Dermis microvascular lymphatic vessel endothelial cell (primary cell): ENCODE measurements around the gene KRTAP3-3. TPM values are rescaled to one million over a fixed set of nuclear protein-coding genes. Genes with fewer than 3 reads are reported as not detected.

Experiments used
- DNase-seq, 2 donors: peaks; one replicate each; pipeline versions ENCODE4 v3.0.0 to v3.0.0-alpha.2; 2010; ENCODE audit warnings: low read depth in 2 of 2
- total RNA-seq: library from RNA; depleted of rRNA; stranded (reverse); fragments of >200 nt; gene quantifications from 2 replicates; pipeline ENCODE4 v1.2.1, GENCODE V29; 2014

Gene KRTAP3-3
- total RNA-seq, 1 donor from 2014 or later = not detected

- DNase-seq = no peak
Measured at GRCh38 chr17:40958086-40958953, 35.6 kb downstream of the KRTAP3-3 start.

GRCh38 chr17:40956401-40957254 lies 37.3 kb downstream of the KRTAP3-3 start:
- DNase-seq = no peak

- no peak for DNase-seq
Measured at GRCh38 chr17:40953881-40954280, 40.1 kb downstream of the KRTAP3-3 start.

- DNase-seq = no peak
Measured at GRCh38 chr17:40952661-40953060, 41.3 kb downstream of the KRTAP3-3 start.

- no peak for DNase-seq
Measured at GRCh38 chr17:40952154-40952553, 41.8 kb downstream of the KRTAP3-3 start.

GRCh38 chr17:40951011-40951622 lies 42.8 kb downstream of the KRTAP3-3 start:
- DNase-seq = no peak

GRCh38 chr17:40950176-40950575 lies 43.8 kb downstream of the KRTAP3-3 start:
- DNase-seq = no peak

GRCh38 chr17:40949418-40949817 lies 44.5 kb downstream of the KRTAP3-3 start:
- no peak for DNase-seq

GRCh38 chr17:40947929-40948328 lies 46.0 kb downstream of the KRTAP3-3 start:
- no peak for DNase-seq

- no peak for DNase-seq
Measured at GRCh38 chr17:40945414-40945813, 48.5 kb downstream of the KRTAP3-3 start.

- DNase-seq = no peak
Measured at GRCh38 chr17:40944531-40944930, 49.4 kb downstream of the KRTAP3-3 start.

Other genes with a start within 250 kb of the KRTAP3-3 start
- gene KRT25, start 238.8 kb downstream of the KRTAP3-3 start, total RNA-seq = not detected in 2 replicates
- not detected in 2 replicates for gene KRT26, start 222.0 kb downstream of the KRTAP3-3 start, total RNA-seq
- gene KRT27, start 211.6 kb downstream of the KRTAP3-3 start, total RNA-seq = not detected in 2 replicates
- gene KRT28, start 194.2 kb downstream of the KRTAP3-3 start, total RNA-seq = not detected in 2 replicates
- gene KRT10, start 171.6 kb downstream of the KRTAP3-3 start, total RNA-seq = 1.9 and 2.3 TPM in 2 replicates
- not detected in 2 replicates for gene KRT12, start 126.9 kb downstream of the KRTAP3-3 start, total RNA-seq
- not detected in 2 replicates for gene KRT20, start 108.9 kb downstream of the KRTAP3-3 start, total RNA-seq
- 2.1 TPM in 1 of 2 replicates, not detected in the other for gene KRT23, start 56.5 kb downstream of the KRTAP3-3 start, total RNA-seq
- not detected in 2 replicates for gene KRT39, start 27.2 kb downstream of the KRTAP3-3 start, total RNA-seq
- not detected in 2 replicates for gene KRT40, start 9.8 kb downstream of the KRTAP3-3 start, total RNA-seq
- gene KRTAP3-2, start 5.7 kb upstream of the KRTAP3-3 start, total RNA-seq = not detected in 2 replicates
- not detected in 2 replicates for gene KRTAP3-1, start 15.0 kb upstream of the KRTAP3-3 start, total RNA-seq
- not detected in 2 replicates for gene KRTAP1-5, start 33.0 kb upstream of the KRTAP3-3 start, total RNA-seq
- gene KRTAP1-4, start 36.0 kb upstream of the KRTAP3-3 start, total RNA-seq = not detected in 2 replicates
- not detected in 2 replicates for gene KRTAP1-3, start 40.7 kb upstream of the KRTAP3-3 start, total RNA-seq
- gene KRTAP1-1, start 47.3 kb upstream of the KRTAP3-3 start, total RNA-seq = not detected in 2 replicates
- not detected in 2 replicates for gene KRTAP2-1, start 53.2 kb upstream of the KRTAP3-3 start, total RNA-seq
- gene KRTAP2-2, start 61.1 kb upstream of the KRTAP3-3 start, total RNA-seq = not detected in 2 replicates
- gene KRTAP2-3, start 66.0 kb upstream of the KRTAP3-3 start, total RNA-seq = not detected in 2 replicates
- gene KRTAP2-4, start 71.7 kb upstream of the KRTAP3-3 start, total RNA-seq = not detected in 2 replicates
- not detected in 2 replicates for gene KRTAP4-7, start 90.0 kb upstream of the KRTAP3-3 start, total RNA-seq
- gene KRTAP4-8, start 104.0 kb upstream of the KRTAP3-3 start, total RNA-seq = not detected in 2 replicates
- not detected in 2 replicates for gene KRTAP4-16, start 108.0 kb upstream of the KRTAP3-3 start, total RNA-seq
- not detected in 2 replicates for gene KRTAP4-9, start 111.2 kb upstream of the KRTAP3-3 start, total RNA-seq
- not detected in 2 replicates for gene KRTAP4-11, start 124.2 kb upstream of the KRTAP3-3 start, total RNA-seq
- not detected in 2 replicates for gene KRTAP4-12, start 130.0 kb upstream of the KRTAP3-3 start, total RNA-seq
- not detected in 2 replicates for gene KRTAP4-6, start 146.4 kb upstream of the KRTAP3-3 start, total RNA-seq
- not detected in 2 replicates for gene KRTAP4-5, start 155.7 kb upstream of the KRTAP3-3 start, total RNA-seq
- gene KRTAP4-4, start 166.6 kb upstream of the KRTAP3-3 start, total RNA-seq = not detected in 2 replicates
- not detected in 2 replicates for gene KRTAP4-3, start 174.1 kb upstream of the KRTAP3-3 start, total RNA-seq
- not detected in 2 replicates for gene KRTAP4-2, start 184.1 kb upstream of the KRTAP3-3 start, total RNA-seq
- not detected in 2 replicates for gene KRTAP4-1, start 190.7 kb upstream of the KRTAP3-3 start, total RNA-seq
- gene KRTAP9-1, start 195.7 kb upstream of the KRTAP3-3 start, total RNA-seq = not detected in 2 replicates
- gene KRTAP9-2, start 232.5 kb upstream of the KRTAP3-3 start, total RNA-seq = not detected in 2 replicates
- not detected in 2 replicates for gene KRTAP9-3, start 238.3 kb upstream of the KRTAP3-3 start, total RNA-seq
- gene KRTAP9-8, start 243.8 kb upstream of the KRTAP3-3 start, total RNA-seq = not detected in 2 replicates